Measurements from ENCODE around the gene ADSS1.

DNA sequence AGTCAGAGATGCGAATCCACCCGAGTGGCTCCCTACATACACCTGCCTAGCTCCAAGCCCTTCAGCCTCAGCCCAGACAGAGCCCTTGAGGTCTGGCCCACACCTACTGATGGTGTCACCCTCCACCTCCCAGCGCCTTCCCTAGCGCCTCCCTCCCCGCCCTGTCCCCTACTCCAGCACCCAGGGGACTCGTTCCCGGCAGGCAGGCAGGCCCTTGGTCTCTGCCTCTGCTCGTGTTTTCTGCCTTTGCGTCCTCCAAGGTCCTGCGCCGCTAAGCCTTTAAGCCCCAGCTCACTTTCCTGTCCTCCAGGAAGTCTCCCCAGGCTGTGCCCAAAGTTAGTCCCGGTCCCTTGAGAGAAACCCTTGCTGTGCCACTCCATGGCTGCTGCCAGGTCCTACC is 21.9 kb upstream of the ADSS1 start:
- TF ChIP-seq, protein P1, sequence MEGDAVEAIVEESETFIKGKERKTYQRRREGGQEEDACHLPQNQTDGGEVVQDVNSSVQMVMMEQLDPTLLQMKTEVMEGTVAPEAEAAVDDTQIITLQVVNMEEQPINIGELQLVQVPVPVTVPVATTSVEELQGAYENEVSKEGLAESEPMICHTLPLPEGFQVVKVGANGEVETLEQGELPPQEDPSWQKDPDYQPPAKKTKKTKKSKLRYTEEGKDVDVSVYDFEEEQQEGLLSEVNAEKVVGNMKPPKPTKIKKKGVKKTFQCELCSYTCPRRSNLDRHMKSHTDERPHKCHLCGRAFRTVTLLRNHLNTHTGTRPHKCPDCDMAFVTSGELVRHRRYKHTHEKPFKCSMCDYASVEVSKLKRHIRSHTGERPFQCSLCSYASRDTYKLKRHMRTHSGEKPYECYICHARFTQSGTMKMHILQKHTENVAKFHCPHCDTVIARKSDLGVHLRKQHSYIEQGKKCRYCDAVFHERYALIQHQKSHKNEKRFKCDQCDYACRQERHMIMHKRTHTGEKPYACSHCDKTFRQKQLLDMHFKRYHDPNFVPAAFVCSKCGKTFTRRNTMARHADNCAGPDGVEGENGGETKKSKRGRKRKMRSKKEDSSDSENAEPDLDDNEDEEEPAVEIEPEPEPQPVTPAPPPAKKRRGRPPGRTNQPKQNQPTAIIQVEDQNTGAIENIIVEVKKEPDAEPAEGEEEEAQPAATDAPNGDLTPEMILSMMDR (IDR thresholded peaks at IDR 0.05; ENCODE audit: poor library complexity), result no peak
- TF ChIP-seq EZH2 (IDR thresholded peaks at IDR 0.05; ENCODE audit: borderline replicate concordance) (no peak), EZH2phosphoT487 (IDR thresholded peaks at IDR 0.05; ENCODE audit: low read depth, severe bottlenecking, unreplicated experiment) (no peak)

All from hepatocyte (in vitro differentiated cells).